HG03460 (cell line): Measurements from ENCODE around the gene CEACAM5.
"Not testable (repeated sequence)": the region's sequence is repeated elsewhere in the genome, so short reads cannot be mapped to it uniquely, and the experiment has no call there.

Experiments used
- ATAC-seq: cut with Tn5 transposase; IDR thresholded peaks from one replicate; pipeline ENCODE4 v1.9.1; 2021; ENCODE audit not compliant: unreplicated experiment

The CEACAM5 gene

GRCh38 chr19:41739361-41739760 is 30.9 kb downstream of the CEACAM5 start:
- ATAC-seq = no peak

GRCh38 chr19:41740415-41741243 is 32.2 kb downstream of the CEACAM5 start:
- no peak for ATAC-seq

- no peak for ATAC-seq
Measured at GRCh38 chr19:41741244-41741554, 32.8 kb downstream of the CEACAM5 start.

GRCh38 chr19:41744850-41745249 is 36.4 kb downstream of the CEACAM5 start:
- no peak for ATAC-seq

- ATAC-seq = no peak
Measured at GRCh38 chr19:41745756-41746155, 37.3 kb downstream of the CEACAM5 start.

- ATAC-seq = no peak
Measured at GRCh38 chr19:41746593-41747227, 38.3 kb downstream of the CEACAM5 start.

GRCh38 chr19:41748012-41748411 is 39.6 kb downstream of the CEACAM5 start:
- no peak for ATAC-seq

GRCh38 chr19:41750248-41751134 is 42.1 kb downstream of the CEACAM5 start:
- not testable (repeated sequence) for ATAC-seq

- no peak for ATAC-seq
Measured at GRCh38 chr19:41753159-41753558, 44.7 kb downstream of the CEACAM5 start.

- no peak for ATAC-seq
Measured at GRCh38 chr19:41753936-41754529, 45.6 kb downstream of the CEACAM5 start.

- no peak for ATAC-seq
Measured at GRCh38 chr19:41755328-41755913, 47.0 kb downstream of the CEACAM5 start, which contains the start of gene CEACAM6. Gene CEACAM6, plus strand, starts transcription at chr19:41755530. Its CDS starts 109 bp downstream, at chr19:41755639.

GRCh38 chr19:41758846-41759245 is 50.4 kb downstream of the CEACAM5 start:
- ATAC-seq = no peak

GRCh38 chr19:41767115-41767514 is 58.7 kb downstream of the CEACAM5 start:
- ATAC-seq = no peak

GRCh38 chr19:41768105-41768504 is 59.7 kb downstream of the CEACAM5 start:
- ATAC-seq = not testable (repeated sequence)

- no peak for ATAC-seq
Measured at GRCh38 chr19:41769608-41770007, 61.2 kb downstream of the CEACAM5 start.

GRCh38 chr19:41771410-41771809 is 63.0 kb downstream of the CEACAM5 start:
- no peak for ATAC-seq

- no peak for ATAC-seq
Measured at GRCh38 chr19:41774515-41774980, 66.1 kb downstream of the CEACAM5 start.

GRCh38 chr19:41776700-41777099 is 68.3 kb downstream of the CEACAM5 start:
- ATAC-seq = no peak
